ENCODE measurements around the gene IL17B. TPM values are rescaled to one million over a fixed set of nuclear protein-coding genes. Genes with fewer than 3 reads are reported as not detected.

Gene IL17B
- total RNA-seq, 2 experiments from 2014 or later, result not detected

GRCh38 chr5:149388498-149389190 is 9.6 kb upstream of the IL17B start:
- Histone ChIP-seq H3K79me2 (ENCODE audit: insufficient read depth, low read depth, low read length) (no peaks in the 10 kb centered on the region), H3K36me3 (ENCODE audit: insufficient read depth, low read length) (no peaks in the 10 kb centered on the region), H4K20me1 (ENCODE audit: insufficient read depth, low read length) (no peaks in the 10 kb centered on the region), H3K4me2 (ENCODE audit: low read length) (no peak overlapping the region), H3K27ac (ENCODE audit: low read depth, low read length, poor library complexity, severe bottlenecking) (no peak overlapping the region), H3K4me3 (ENCODE audit: low read depth, low read length, poor library complexity, severe bottlenecking) (no peak overlapping the region), H2AFZ (ENCODE audit: low read length) (no peak overlapping the region), H3K9me3 (ENCODE audit: low read length) (no peaks in the 10 kb centered on the region), H3K9me2 (ENCODE audit: insufficient read depth, low read length) (no peaks in the 10 kb centered on the region), H3K4me1 (ENCODE audit: insufficient read depth, low read length, poor library complexity, severe bottlenecking) (no peaks in the 10 kb centered on the region)
- ChIA-PET CTCF (ENCODE audit: unreplicated experiment) (no interaction called here), POLR2A (interaction anchor here (0.8 to 1.0 kb wide), 2 partner anchors 12 to 53 kb away, joined by 3 to 7 read pairs; no protein-coding TSS in a partner anchor)
- intact Hi-C loops (cut with micrococcal nuclease; ENCODE audit: unreplicated experiment), result no loop called here
- BruUV-seq (replicated peaks), result no TSS peak
- TF ChIP-seq CTCF (conservative IDR thresholded peaks at IDR 0.05; ENCODE audit: low read length) (no peak), EZH2phosphoT487 (IDR thresholded peaks at IDR 0.05; ENCODE audit: borderline replicate concordance, low read depth, low read length) (no peak)
- DNase-seq (ENCODE audit: low spot score), result no peak

GRCh38 chr5:149387982-149388381 is 8.9 kb upstream of the IL17B start:
- Histone ChIP-seq H4K20me1 (ENCODE audit: insufficient read depth, low read length) (no peaks in the 10 kb centered on the region), H3K9me3 (ENCODE audit: low read length) (no peaks in the 10 kb centered on the region), H3K36me3 (ENCODE audit: insufficient read depth, low read length) (no peaks in the 10 kb centered on the region), H3K4me2 (ENCODE audit: low read length) (no peak overlapping the region), H3K9me2 (ENCODE audit: insufficient read depth, low read length) (no peaks in the 10 kb centered on the region), H3K4me1 (ENCODE audit: insufficient read depth, low read length, poor library complexity, severe bottlenecking) (no peaks in the 10 kb centered on the region), H2AFZ (ENCODE audit: low read length) (no peak overlapping the region), H3K4me3 (ENCODE audit: low read depth, low read length, poor library complexity, severe bottlenecking) (no peak overlapping the region), H3K27ac (ENCODE audit: low read depth, low read length, poor library complexity, severe bottlenecking) (no peak overlapping the region), H3K79me2 (ENCODE audit: insufficient read depth, low read depth, low read length) (no peaks in the 10 kb centered on the region)
- TF ChIP-seq EZH2phosphoT487 (IDR thresholded peaks at IDR 0.05; ENCODE audit: borderline replicate concordance, low read depth, low read length) (no peak), CTCF (conservative IDR thresholded peaks at IDR 0.05; ENCODE audit: low read length) (no peak)
- no TSS peak for BruUV-seq (replicated peaks)
- POLR2A ChIA-PET, result interaction anchor here (0.8 to 1.2 kb wide), 3 partner anchors 13 to 53 kb away, joined by 3 to 7 read pairs (median 5); no protein-coding TSS in a partner anchor
- CTCF ChIA-PET (ENCODE audit: unreplicated experiment), result no interaction called here
- intact Hi-C loops (cut with micrococcal nuclease; ENCODE audit: unreplicated experiment), result no loop called here
- DNase-seq (ENCODE audit: low spot score), result no peak

GRCh38 chr5:149387081-149387631 is 8.1 kb upstream of the IL17B start:
- Histone ChIP-seq H3K9me3 (ENCODE audit: low read length) (no peaks in the 10 kb centered on the region), H4K20me1 (ENCODE audit: insufficient read depth, low read length) (no peaks in the 10 kb centered on the region), H2AFZ (ENCODE audit: low read length) (no peak overlapping the region), H3K4me2 (ENCODE audit: low read length) (no peak overlapping the region), H3K4me3 (ENCODE audit: low read depth, low read length, poor library complexity, severe bottlenecking) (no peak overlapping the region), H3K4me1 (ENCODE audit: insufficient read depth, low read length, poor library complexity, severe bottlenecking) (no peaks in the 10 kb centered on the region), H3K36me3 (ENCODE audit: insufficient read depth, low read length) (no peaks in the 10 kb centered on the region), H3K79me2 (ENCODE audit: insufficient read depth, low read depth, low read length) (no peaks in the 10 kb centered on the region), H3K9me2 (ENCODE audit: insufficient read depth, low read length) (no peaks in the 10 kb centered on the region), H3K27ac (ENCODE audit: low read depth, low read length, poor library complexity, severe bottlenecking) (no peak overlapping the region)
- no TSS peak for BruUV-seq (replicated peaks)
- ChIA-PET CTCF (ENCODE audit: unreplicated experiment) (no interaction called here), POLR2A (interaction anchor here (1.2 kb wide), 1 partner anchor 52 kb away, joined by 5 read pairs; no protein-coding TSS in a partner anchor)
- intact Hi-C loops (cut with micrococcal nuclease; ENCODE audit: unreplicated experiment), result no loop called here
- TF ChIP-seq EZH2phosphoT487 (IDR thresholded peaks at IDR 0.05; ENCODE audit: borderline replicate concordance, low read depth, low read length) (no peak), CTCF (conservative IDR thresholded peaks at IDR 0.05; ENCODE audit: low read length) (no peak)
- DNase-seq (ENCODE audit: low spot score), result no peak

Measured in OCI-LY7 (cell line).